Prostate gland (tissue), 2 donors: ENCODE data around the gene CLSTN1. TPM values are rescaled to one million over a fixed set of nuclear protein-coding genes. Genes with fewer than 3 reads are reported as not detected.
"Not testable (repeated sequence)": the region's sequence is repeated elsewhere in the genome, so short reads cannot be mapped to it uniquely, and the experiment has no call there.

Experiments
- DNase-seq: peaks from one replicate; pipeline ENCODE4 v3.0.0-alpha.2; 2019; ENCODE audit warnings: low spot score
- H3K27ac ChIP-seq, 2 donors: fragments of 200-600 bp; sonication (generic); 2 replicates each; pipeline ENCODE4 v1.5.1; 2017 to 2019
- H3K27me3 ChIP-seq: fragments of 200-600 bp; sonication (generic); replicated peaks from 2 replicates; pipeline ENCODE4 v1.5.1; 2019; ENCODE audit not compliant: insufficient read depth
- H3K36me3 ChIP-seq, 2 donors: fragments of 200-600 bp; sonication (generic); 1 replicate in 1 of 2; 2 replicates in 1 of 2; pipeline versions ENCODE4 v1.5.1 to v1.8.1; 2017 to 2019
- H3K4me1 ChIP-seq: fragments of 200-600 bp; sonication (generic); replicated peaks from 2 replicates; pipeline ENCODE4 v1.5.1; 2019
- H3K4me3 ChIP-seq, 2 donors: fragments of 200-600 bp; sonication (generic); 2 replicates each; pipeline ENCODE4 v1.5.1; 2017 to 2019
- H3K9me3 ChIP-seq: fragments of 200-600 bp; sonication (generic); 2 replicates; pipeline ENCODE4 v1.5.1; 2017
- POLR2A ChIP-seq: fragments of 450-650 bp; IDR thresholded peaks from one replicate; pipeline ENCODE4 v1.6.1; 2016; ENCODE audit warnings: antibody characterized with exemption, mild to moderate bottlenecking
- POLR2AphosphoS5 ChIP-seq: sonication (generic); formaldehyde crosslinking; IDR thresholded peaks from one replicate; pipeline ENCODE4 v1.6.1; 2017; ENCODE audit warnings: antibody characterized with exemption
- WGBS: methylation state at CpG from one replicate; pipeline ENCODE4 v1.1.5; 2018; 5-methylcytosine and 5-hydroxymethylcytosine counted together
- intact Hi-C: fragments of 100-400 bp; cut with DNase I; formaldehyde crosslinking; loops from one replicate; pipeline ENCODE4 v1.14.2; 2022
- total RNA-seq, 2 donors: library from RNA; depleted of rRNA; stranded (reverse); fragments of >200 nt; gene quantifications; one replicate each; pipeline ENCODE4 v1.1.0, GENCODE V29; 2016
- TF ChIP-seq, protein P1 (sequence below), 4 experiments: fragments of 200-600 bp in 2 of 4; fragments of 450-650 bp in 2 of 4; sonication (generic) in 2 of 4; IDR thresholded peaks; 1 replicate in 3 of 4; 2 replicates in 1 of 4; pipeline ENCODE4 v1.5.1; 2016 to 2019; ENCODE audit warnings: antibody characterized with exemption in 4 of 4, mild to moderate bottlenecking in 2 of 4, moderate library complexity in 2 of 4

The CLSTN1 gene
- total RNA-seq, 2 donors from 2014 or later, result 133 to 230 TPM

DNA sequence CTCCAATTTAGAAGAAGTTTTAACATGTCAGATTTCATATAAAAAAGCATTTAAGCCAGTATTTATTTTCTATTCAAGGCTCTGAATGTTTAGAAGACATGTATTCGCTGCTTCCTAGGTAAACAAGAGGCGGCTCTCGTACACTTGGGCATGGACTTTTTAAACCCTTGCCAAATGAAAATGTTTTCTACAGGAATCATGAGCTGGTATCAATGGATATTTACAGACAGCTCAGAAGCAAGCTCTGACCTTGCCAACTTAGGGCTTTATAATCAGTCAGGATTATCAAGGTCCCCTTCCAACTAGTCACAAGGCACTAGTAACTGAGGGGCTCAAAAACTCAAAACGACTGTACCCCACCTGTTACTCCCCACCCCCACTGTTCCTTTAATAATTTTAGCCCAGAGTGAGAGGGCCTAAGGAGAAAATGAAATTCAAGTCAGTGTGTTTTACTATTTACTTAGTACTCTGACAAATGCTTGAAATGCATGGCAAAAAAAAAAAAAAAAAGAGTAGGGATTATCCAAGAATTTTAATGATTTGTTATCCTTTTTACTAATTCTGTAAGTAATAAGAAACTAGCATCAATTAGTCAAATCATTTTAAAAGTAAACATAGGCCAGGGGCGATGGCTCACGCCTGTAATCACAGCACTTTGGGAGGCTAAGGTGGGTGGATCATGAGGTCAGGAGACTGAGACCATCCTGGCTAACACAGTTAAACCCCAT is 12.4 kb downstream of the CLSTN1 start:
- Histone ChIP-seq H3K4me1 (no peaks in the 10 kb centered on the region), H3K36me3 (no peaks in the 10 kb centered on the region), H3K27ac (peak overlapping the region in 1 of 2 donors; percentile 28), H3K27me3 (no peaks in the 10 kb centered on the region), H3K9me3 (no peaks in the 10 kb centered on the region), H3K4me3 (no peak overlapping the region)
- WGBS, result 49% methylated on average over 6 of the region's 6 CpGs
- TF ChIP-seq POLR2AphosphoS5, result no peak
- TF ChIP-seq, protein P1, sequence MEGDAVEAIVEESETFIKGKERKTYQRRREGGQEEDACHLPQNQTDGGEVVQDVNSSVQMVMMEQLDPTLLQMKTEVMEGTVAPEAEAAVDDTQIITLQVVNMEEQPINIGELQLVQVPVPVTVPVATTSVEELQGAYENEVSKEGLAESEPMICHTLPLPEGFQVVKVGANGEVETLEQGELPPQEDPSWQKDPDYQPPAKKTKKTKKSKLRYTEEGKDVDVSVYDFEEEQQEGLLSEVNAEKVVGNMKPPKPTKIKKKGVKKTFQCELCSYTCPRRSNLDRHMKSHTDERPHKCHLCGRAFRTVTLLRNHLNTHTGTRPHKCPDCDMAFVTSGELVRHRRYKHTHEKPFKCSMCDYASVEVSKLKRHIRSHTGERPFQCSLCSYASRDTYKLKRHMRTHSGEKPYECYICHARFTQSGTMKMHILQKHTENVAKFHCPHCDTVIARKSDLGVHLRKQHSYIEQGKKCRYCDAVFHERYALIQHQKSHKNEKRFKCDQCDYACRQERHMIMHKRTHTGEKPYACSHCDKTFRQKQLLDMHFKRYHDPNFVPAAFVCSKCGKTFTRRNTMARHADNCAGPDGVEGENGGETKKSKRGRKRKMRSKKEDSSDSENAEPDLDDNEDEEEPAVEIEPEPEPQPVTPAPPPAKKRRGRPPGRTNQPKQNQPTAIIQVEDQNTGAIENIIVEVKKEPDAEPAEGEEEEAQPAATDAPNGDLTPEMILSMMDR (IDR thresholded peaks at IDR 0.05), result no peak
- no peak for TF ChIP-seq POLR2A
- intact Hi-C loops, result no loop called here
- no peak for DNase-seq

DNA sequence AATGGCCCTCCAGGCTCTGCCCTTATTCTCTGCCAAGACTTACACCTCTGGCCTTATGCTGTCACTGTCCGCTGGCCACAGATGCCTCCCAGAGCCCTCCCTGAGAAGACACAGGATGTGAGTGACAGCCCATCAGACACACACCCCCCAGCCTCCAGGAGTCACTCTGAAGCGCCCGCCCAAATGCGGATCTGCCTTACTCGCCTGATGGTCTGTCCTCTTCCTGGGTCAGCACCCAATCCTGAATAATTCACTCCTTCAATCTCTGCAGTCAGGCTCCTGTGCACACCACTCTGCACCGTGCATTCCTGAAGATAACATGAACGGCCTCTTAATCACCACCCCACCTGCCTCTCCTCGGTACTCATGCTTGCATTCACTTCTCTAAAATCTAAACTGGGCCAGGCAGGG is 14.7 kb downstream of the CLSTN1 start:
- no peak overlapping the region for H3K4me3 ChIP-seq
- WGBS, result 67% methylated on average over 8 of the region's 8 CpGs
- no peaks in the 10 kb centered on the region for H3K36me3 ChIP-seq
- intact Hi-C loops, result no loop called here
- H3K27me3 ChIP-seq, result no peaks in the 10 kb centered on the region
- no peak for DNase-seq
- no peak overlapping the region for H3K27ac ChIP-seq
- no peaks in the 10 kb centered on the region for H3K9me3 ChIP-seq
- peaks cover 8% of the 10 kb centered on the region for H3K4me1 ChIP-seq
- TF ChIP-seq POLR2AphosphoS5 (no peak), POLR2A (no peak)
- TF ChIP-seq, protein P1 (IDR thresholded peaks at IDR 0.05), result no peak

DNA sequence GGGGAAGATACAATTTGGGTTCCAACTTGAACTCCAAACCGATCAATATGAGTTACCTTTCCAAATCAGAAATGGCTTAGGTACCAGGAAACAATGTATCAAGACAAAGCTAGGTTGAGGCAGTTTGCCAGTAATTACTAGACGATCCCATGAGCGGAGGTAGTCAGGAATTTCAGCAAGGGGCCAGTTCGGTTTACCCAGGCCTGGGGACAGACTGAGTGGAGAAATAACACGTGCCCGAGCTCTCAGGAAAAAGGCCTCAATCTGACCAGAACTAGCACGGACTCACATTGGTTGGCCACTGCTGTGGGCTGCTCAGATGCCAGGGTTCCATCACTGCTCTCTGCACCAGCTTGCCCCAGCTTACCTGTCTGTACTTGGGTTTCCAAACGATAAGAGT is 15.3 kb downstream of the CLSTN1 start:
- Histone ChIP-seq H3K27me3 (no peaks in the 10 kb centered on the region), H3K4me1 (peaks cover 8% of the 10 kb centered on the region), H3K36me3 (no peaks in the 10 kb centered on the region), H3K27ac (no peak overlapping the region), H3K4me3 (no peak overlapping the region), H3K9me3 (no peaks in the 10 kb centered on the region)
- no peak for DNase-seq
- 51% methylated on average over 8 of the region's 8 CpGs for WGBS
- TF ChIP-seq POLR2A (no peak), POLR2AphosphoS5 (no peak)
- TF ChIP-seq, protein P1 (IDR thresholded peaks at IDR 0.05), result no peak
- intact Hi-C loops, result no loop called here

DNA sequence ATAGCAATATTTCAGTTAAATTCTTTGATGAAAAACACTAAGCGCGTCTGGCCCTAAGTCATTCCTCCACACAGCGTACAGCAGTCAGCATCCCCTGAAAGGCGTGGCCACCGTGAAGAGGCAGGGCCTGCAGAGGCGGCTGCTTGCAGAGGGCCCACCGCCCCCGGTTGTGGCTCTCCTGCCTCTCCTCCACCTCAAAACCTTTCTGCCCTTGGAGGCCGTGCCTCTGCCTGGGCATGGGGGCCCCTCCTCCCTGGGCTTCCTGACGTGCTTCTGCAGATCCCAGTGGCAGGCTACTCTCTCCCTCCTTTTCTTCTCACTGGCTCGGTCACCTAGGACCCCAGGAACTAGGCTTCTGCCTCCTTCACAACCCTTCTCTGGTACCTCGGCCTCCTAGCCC is 16.2 kb downstream of the CLSTN1 start:
- DNase-seq, result no peak
- H3K27me3 ChIP-seq, result no peaks in the 10 kb centered on the region
- no peak overlapping the region for H3K27ac ChIP-seq
- H3K9me3 ChIP-seq, result no peaks in the 10 kb centered on the region
- H3K4me3 ChIP-seq, result no peak overlapping the region
- no peaks in the 10 kb centered on the region for H3K36me3 ChIP-seq
- 48% methylated on average over 12 of the region's 12 CpGs for WGBS
- TF ChIP-seq, protein P1 (IDR thresholded peaks at IDR 0.05), result no peak
- no peak for TF ChIP-seq POLR2A
- TF ChIP-seq POLR2AphosphoS5, result no peak
- H3K4me1 ChIP-seq, result peaks cover 8% of the 10 kb centered on the region
- intact Hi-C loops, result no loop called here

DNA sequence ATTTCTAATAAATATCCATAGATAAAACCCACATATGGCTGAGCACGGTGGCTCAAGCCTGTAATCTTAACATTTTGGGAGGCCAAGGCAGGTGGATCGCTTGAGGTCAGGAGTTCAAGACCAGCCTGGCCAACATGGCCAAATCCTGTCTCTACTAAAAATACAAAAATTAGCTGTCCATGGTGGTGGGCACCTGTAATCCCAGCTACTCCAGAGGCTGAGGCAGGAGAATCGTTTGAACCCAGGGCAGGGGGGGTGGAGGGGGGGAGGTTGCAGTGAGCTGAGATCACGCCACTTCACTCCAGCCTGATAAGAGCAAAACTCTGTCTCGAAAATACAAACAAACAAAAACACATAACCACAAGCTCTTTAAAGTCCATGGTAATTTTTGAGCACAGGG is 17.8 kb downstream of the CLSTN1 start:
- H3K27me3 ChIP-seq, H3K9me3 ChIP-seq, H3K4me3 ChIP-seq, DNase-seq, H3K36me3 ChIP-seq, H3K27ac ChIP-seq, H3K4me1 ChIP-seq, intact Hi-C loops: not testable (repeated sequence)
- 84% methylated on average over 5 of the region's 5 CpGs for WGBS
